Panc1 (cell line): Measurements from ENCODE around the gene NCOA3. TPM values are rescaled to one million over a fixed set of nuclear protein-coding genes. Genes with fewer than 3 reads are reported as not detected.

Experiments
- ATAC-seq: fragments of 200-7000 bp; cut with Tn5 transposase; 2 replicates; pipeline ENCODE4 v1.9.1; 2020; ENCODE audit warnings: mild to moderate bottlenecking, moderate library complexity
- BruUV-seq: library from RNA; stranded (reverse); fragments of 400-500 nt; replicated peaks from 2 replicates; lab custom pipeline; 2021; lab: Mats Ljungman, UMichigan
- CTCF ChIA-PET: fragments of 300-600 bp; sonication (Branson Sonifier 250); formaldehyde crosslinking; loops from one replicate; lab custom pipeline; 2022; ENCODE audit warnings: antibody characterized with exemption; lab: Charles Lee
- POLR2A ChIA-PET: fragments of 300-600 bp; sonication (Branson Sonifier 250); formaldehyde crosslinking; loops from one replicate; lab custom pipeline; 2022; ENCODE audit warnings: antibody characterized with exemption; lab: Charles Lee
- DNase-seq: peaks from one replicate; pipeline ENCODE4 v3.0.0-alpha.2; 2010; ENCODE audit warnings: low read depth, low spot score
- H3K27ac ChIP-seq: 2 replicates; pipeline ENCODE4 v1.5.1; 2011; ENCODE audit warnings: mild to moderate bottlenecking, low read length, inconsistent platforms
- H3K27me3 ChIP-seq: fragments of 200-500 bp; sonication (Bioruptor generic); 2 replicates; pipeline ENCODE4 v1.6.0; 2014; ENCODE audit warnings: low read length, inconsistent platforms; ENCODE audit not compliant: control insufficient read depth, insufficient read depth
- H3K36me3 ChIP-seq: fragments of 200-500 bp; sonication (Bioruptor generic); 2 replicates; pipeline ENCODE4 v1.5.1; 2014; ENCODE audit warnings: inconsistent platforms, mild to moderate bottlenecking, low read length, moderate library complexity; ENCODE audit not compliant: control insufficient read depth, insufficient read depth
- H3K4me1 ChIP-seq: 2 replicates; pipeline ENCODE4 v1.5.1; 2011; ENCODE audit warnings: inconsistent platforms, mild to moderate bottlenecking, low read length, moderate library complexity; ENCODE audit not compliant: control insufficient read depth, insufficient read depth
- H3K4me3 ChIP-seq, 2 experiments: 2 replicates each; pipeline ENCODE4 v1.5.1; 2011 to 2012; ENCODE audit warnings: low read depth in 2 of 2, low read length in 2 of 2, mild to moderate bottlenecking in 2 of 2, inconsistent platforms in 1 of 2, moderate library complexity in 1 of 2
- H3K9me3 ChIP-seq: fragments of 200-500 bp; sonication (Bioruptor generic); 2 replicates; pipeline ENCODE4 v1.5.1; 2014; ENCODE audit warnings: low read depth, mild to moderate bottlenecking, inconsistent platforms, low read length, moderate library complexity; ENCODE audit not compliant: control insufficient read depth, insufficient read depth
- CTCF ChIP-seq: fragments of 450-650 bp; IDR thresholded peaks from 2 replicates; pipeline ENCODE4 v1.5.1; 2017; ENCODE audit warnings: mild to moderate bottlenecking
- POLR2AphosphoS5 ChIP-seq: IDR thresholded peaks from 2 replicates; pipeline ENCODE4 v1.6.1; 2012; ENCODE audit warnings: mild to moderate bottlenecking, low read depth, low read length, moderate library complexity
- REST ChIP-seq, 2 experiments: IDR thresholded peaks; 2 replicates each; pipeline ENCODE4 v1.6.1; 2011 to 2012; ENCODE audit warnings: low read depth in 2 of 2, control low read depth in 1 of 2, low read length in 1 of 2, mild to moderate bottlenecking in 1 of 2, moderate library complexity in 1 of 2; ENCODE audit not compliant: insufficient read depth in 1 of 2
- SIN3A ChIP-seq: IDR thresholded peaks from 2 replicates; pipeline ENCODE4 v1.6.1; 2012; ENCODE audit warnings: low read depth, mild to moderate bottlenecking, low read length, moderate library complexity, borderline replicate concordance; ENCODE audit not compliant: insufficient read depth
- TCF7L2 ChIP-seq: IDR thresholded peaks from 2 replicates; pipeline ENCODE4 v1.6.1; 2011; ENCODE audit warnings: mild to moderate bottlenecking, low read depth, low read length, inconsistent platforms
- in situ Hi-C: cut with HindIII; loops from 2 replicates; pipeline ENCODE4 v1.10.0; 2016; ENCODE audit warnings: low sequenced_read_pairs, low pct_unique_long_range_greater_than_20kb
- intact Hi-C: fragments of 100-400 bp; cut with micrococcal nuclease; formaldehyde crosslinking; loops from one replicate; pipeline ENCODE4 v1.10.0; 2022; ENCODE audit not compliant: unreplicated experiment
- total RNA-seq: library from RNA; stranded (reverse); gene quantifications from one replicate; pipeline ENCODE4 v1.2.1, GENCODE V29; 2021; ENCODE audit not compliant: unreplicated experiment

Gene NCOA3
- total RNA-seq, 1 experiment from 2014 or later, result 47.7 TPM

GRCh38 chr20:47687095-47687987 is 185.7 kb downstream of the NCOA3 start:
- H3K4me3 ChIP-seq, result no peak overlapping the region
- DNase-seq (no peak), ATAC-seq (no peak)
- ChIA-PET CTCF (no interaction called here), POLR2A (no interaction called here)
- in situ Hi-C loops (no loop called here), intact Hi-C loops (no loop called here)
- BruUV-seq, result no TSS peak
- H3K4me1 ChIP-seq, result no peaks in the 10 kb centered on the region
- no peak for TF ChIP-seq SIN3A
- TF ChIP-seq REST (IDR thresholded peaks at IDR 0.05; ENCODE audit: insufficient read depth in 1 of 2, low read depth in 2 of 2, low read length in 1 of 2), result no peak
- no peak for TF ChIP-seq CTCF
- no peak for TF ChIP-seq POLR2AphosphoS5
- TF ChIP-seq TCF7L2, result no peak
- H3K27me3 ChIP-seq, result no peaks in the 10 kb centered on the region
- H3K9me3 ChIP-seq, result no peaks in the 10 kb centered on the region
- H3K36me3 ChIP-seq, result no peaks in the 10 kb centered on the region
- H3K27ac ChIP-seq, result no peak overlapping the region

- no peaks in the 10 kb centered on the region for H3K9me3 ChIP-seq
- ATAC-seq (no peak), DNase-seq (no peak)
- POLR2A ChIA-PET, result no interaction called here
- BruUV-seq, result no TSS peak
- no peaks in the 10 kb centered on the region for H3K4me1 ChIP-seq
- H3K36me3 ChIP-seq, result no peaks in the 10 kb centered on the region
- CTCF ChIA-PET, result interaction anchor here (0.7 kb wide), 1 partner anchor 181 kb away, joined by 5 read pairs; no protein-coding TSS in a partner anchor
- no peak overlapping the region for H3K4me3 ChIP-seq
- no peak overlapping the region for H3K27ac ChIP-seq
- no peaks in the 10 kb centered on the region for H3K27me3 ChIP-seq
- intact Hi-C loops, result no loop called here
- in situ Hi-C loops, result no loop called here
- TF ChIP-seq TCF7L2 (no peak), CTCF (no peak), POLR2AphosphoS5 (no peak), REST (IDR thresholded peaks at IDR 0.05; ENCODE audit: insufficient read depth in 1 of 2, low read depth in 2 of 2, low read length in 1 of 2) (no peak), SIN3A (no peak)
Measured at GRCh38 chr20:47688385-47689381, 187.0 kb downstream of the NCOA3 start.
